Right lobe of liver (tissue), 6 donors: ENCODE data around the gene RAG1. TPM values are rescaled to one million over a fixed set of nuclear protein-coding genes. Genes with fewer than 3 reads are reported as not detected.

ENCODE experiments used
- ATAC-seq, 4 donors: fragments of 200-7000 bp; cut with Tn5 transposase; one replicate each; pipeline ENCODE4 v1.9.1; 2020; ENCODE audit warnings: mild to moderate bottlenecking in 4 of 4, moderate library complexity in 4 of 4
- DNase-seq, 3 donors: peaks; one replicate each; pipeline ENCODE4 v3.0.0-alpha.2; 2020
- H3K27ac ChIP-seq, 3 donors: fragments of 200-600 bp; one replicate each; pipeline ENCODE4 v1.8.0; 2022
- H3K27me3 ChIP-seq, 2 donors: fragments of 200-600 bp; one replicate each; pipeline ENCODE4 v1.8.0; 2022
- H3K36me3 ChIP-seq, 4 donors: fragments of 200-600 bp; sonication (generic) in 1 of 4; one replicate each; pipeline versions ENCODE4 v1.5.1 to v1.8.0; 2017 to 2022; ENCODE audit warnings: control low read depth in 1 of 4
- H3K4me1 ChIP-seq, 4 donors: fragments of 200-600 bp; sonication (generic) in 1 of 4; one replicate each; pipeline versions ENCODE4 v1.5.1 to v1.8.0; 2017 to 2022; ENCODE audit warnings: control low read depth in 1 of 4
- H3K4me3 ChIP-seq, 3 donors: fragments of 200-600 bp; one replicate each; pipeline ENCODE4 v1.8.0; 2022
- H3K9me3 ChIP-seq, 4 donors: fragments of 200-600 bp; sonication (generic) in 1 of 4; one replicate each; pipeline versions ENCODE4 v1.5.1 to v1.8.0; 2017 to 2022; ENCODE audit warnings: control low read depth in 1 of 4
- CTCF ChIP-seq, 4 donors: fragments of 200-600 bp in 3 of 4; fragments of 450-650 bp in 1 of 4; IDR thresholded peaks; one replicate each; pipeline versions ENCODE4 v1.5.1 to v1.8.0; 2016 to 2022; ENCODE audit warnings: antibody characterized with exemption in 4 of 4, mild to moderate bottlenecking in 2 of 4
- POLR2A ChIP-seq: fragments of 450-650 bp; IDR thresholded peaks from one replicate; pipeline ENCODE4 v1.6.1; 2017; ENCODE audit warnings: antibody characterized with exemption, mild to moderate bottlenecking
- WGBS: methylation state at CpG from one replicate; pipeline ENCODE4 v1.1.6; 2018; ENCODE audit warnings: low coverage, low lambda C conversion rate; ENCODE audit not compliant: insufficient coverage; ENCODE audit errors: missing lambda C conversion rate; 5-methylcytosine and 5-hydroxymethylcytosine counted together
- intact Hi-C, 2 donors: fragments of 100-400 bp; cut with DNase I; formaldehyde crosslinking; loops; one replicate each; pipeline versions ENCODE4 v1.11.2 to v1.14.1; 2022
- total RNA-seq, 6 experiments: library from RNA; depleted of rRNA in 2 of 6; stranded (reverse); fragments of >200 nt in 2 of 6; fragmentation: NEBNext Ultra II Directional in 3 of 6; extraction: Animal tissue kit (Norgen Biotek cat#: 25700) in 3 of 6; gene quantifications; one replicate each; pipeline versions ENCODE4 v1.1.0 to v1.2.4, GENCODE V29; 2016 to 2023
- donor health status: DM: no; HTN: yes; CAD: no.
- donor health status: DM: no; HTN: no; CAD: no.
- donor health status: DM: no; HTN: no; CAD: no.
- donor health status: DM: no; HTN: yes; CAD: no.
- donor health status: DM: no; HTN: yes; CAD: no.

Gene RAG1
- total RNA-seq, 6 experiments from 2014 or later, result 0.40 to 1.2 (median 0.71) TPM

DNA sequence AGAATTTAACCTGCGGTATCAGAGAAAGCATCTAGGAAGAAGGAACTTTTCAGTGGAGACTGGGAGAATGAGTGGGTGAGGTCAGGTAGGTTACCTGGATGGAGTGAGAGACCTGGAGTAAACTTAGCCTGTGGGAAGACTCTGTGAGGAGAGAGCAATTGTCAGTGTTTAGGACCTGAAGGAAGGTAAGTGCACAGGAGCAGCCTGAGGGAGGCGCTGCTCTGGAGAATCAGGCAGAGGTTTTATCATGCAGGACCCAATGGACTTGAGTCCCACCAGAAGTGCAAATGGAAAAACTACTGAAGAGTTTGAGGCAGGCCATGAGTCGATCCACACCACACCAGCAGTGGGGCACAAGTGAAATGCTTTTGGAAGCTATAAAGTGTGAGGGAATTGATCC is 15.9 kb downstream of the RAG1 start:
- Histone ChIP-seq H3K9me3 (no peaks in the 10 kb centered on the region), H3K36me3 (no peaks in the 10 kb centered on the region), H3K4me3 (no peak overlapping the region), H3K4me1 (no peaks in the 10 kb centered on the region), H3K27ac (no peak overlapping the region), H3K27me3 (no peaks in the 10 kb centered on the region)
- DNase-seq, result no peak
- no peak for TF ChIP-seq CTCF (IDR thresholded peaks at IDR 0.05)
- no peak for TF ChIP-seq POLR2A
- no peak for ATAC-seq
- intact Hi-C loops, result no loop called here
- WGBS, result 56% methylated on average over 3 of the region's 3 CpGs

DNA sequence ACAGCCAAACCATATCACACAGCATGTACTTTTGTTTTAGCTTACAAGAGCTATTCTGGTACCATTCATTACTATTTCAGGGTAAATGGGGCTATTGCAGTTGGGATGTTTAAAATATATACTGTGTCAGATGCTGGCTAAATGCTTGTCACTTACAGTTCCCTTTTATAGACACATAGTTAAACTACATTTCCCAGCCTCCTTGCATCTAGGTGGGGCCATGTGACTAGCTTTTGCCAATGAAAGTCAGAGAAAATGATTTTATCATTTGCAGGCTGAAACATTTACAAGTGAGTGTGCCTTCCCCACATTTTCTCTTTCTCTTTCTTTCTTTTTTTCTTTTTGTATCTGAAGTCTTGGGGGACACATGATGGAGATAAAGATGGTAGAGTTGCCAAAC is 18.7 kb downstream of the RAG1 start:
- no peaks in the 10 kb centered on the region for H3K27me3 ChIP-seq
- no peaks in the 10 kb centered on the region for H3K9me3 ChIP-seq
- intact Hi-C loops, result no loop called here
- no peak for ATAC-seq
- H3K36me3 ChIP-seq, result no peaks in the 10 kb centered on the region
- no peaks in the 10 kb centered on the region for H3K4me1 ChIP-seq
- H3K27ac ChIP-seq, result no peak overlapping the region
- H3K4me3 ChIP-seq, result no peak overlapping the region
- TF ChIP-seq CTCF (IDR thresholded peaks at IDR 0.05) (no peak), POLR2A (no peak)
- no peak for DNase-seq

DNA sequence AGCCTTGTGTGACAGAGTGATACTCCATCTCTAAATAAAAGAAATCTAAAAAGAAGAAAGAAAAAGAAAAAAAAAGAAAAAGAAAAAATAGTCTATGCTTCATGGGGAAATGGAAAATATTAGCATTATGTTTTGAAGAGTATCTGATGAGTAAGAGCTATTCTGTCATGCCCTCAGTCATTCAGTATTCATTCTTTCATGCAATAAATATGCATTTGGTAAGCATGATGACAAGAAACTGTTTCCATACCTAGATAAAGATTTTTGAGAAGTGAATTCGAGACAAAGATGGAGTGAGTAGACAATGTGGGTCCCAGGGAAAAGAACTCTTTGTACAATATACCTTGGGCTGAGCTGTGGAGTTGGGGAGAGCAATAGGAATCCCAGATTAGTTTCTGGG is 20.3 kb downstream of the RAG1 start:
- intact Hi-C loops, result no loop called here
- Histone ChIP-seq H3K9me3 (no peaks in the 10 kb centered on the region), H3K27me3 (peaks cover 0 to 3% of the 10 kb centered on the region in 2 donors), H3K27ac (no peak overlapping the region), H3K4me1 (no peaks in the 10 kb centered on the region), H3K36me3 (no peaks in the 10 kb centered on the region), H3K4me3 (no peak overlapping the region)
- DNase-seq, result no peak
- TF ChIP-seq CTCF (IDR thresholded peaks at IDR 0.05) (no peak), POLR2A (no peak)
- WGBS, result 8% methylated on average over 1 of the region's 1 CpG
- no peak for ATAC-seq

DNA sequence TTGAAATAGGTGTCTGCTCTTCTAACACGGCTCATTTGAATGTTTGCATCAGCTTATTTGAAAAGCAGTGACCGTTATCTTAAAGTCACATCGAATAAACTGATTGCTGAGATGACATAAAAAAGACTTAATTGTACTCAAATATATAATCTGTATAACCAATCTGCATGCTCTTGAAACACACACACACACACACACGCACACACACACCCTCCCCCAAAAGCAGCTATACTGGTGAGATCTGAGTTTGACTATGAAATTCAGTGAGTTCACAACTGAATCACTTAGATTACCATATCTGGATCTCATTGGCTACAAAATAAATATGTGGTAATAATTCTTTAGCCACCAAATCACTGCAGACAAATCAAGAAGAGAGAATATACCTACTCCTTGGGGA is 22.7 kb downstream of the RAG1 start:
- 44% methylated on average over 4 of the region's 4 CpGs for whole genome bisulfite sequencing
- H3K4me1 ChIP-seq, result peaks cover 0 to 7% (median 2%) of the 10 kb centered on the region in 4 donors
- H3K27me3 ChIP-seq, result peaks cover 0 to 3% of the 10 kb centered on the region in 2 donors
- H3K9me3 ChIP-seq, result no peaks in the 10 kb centered on the region
- no peak overlapping the region for H3K4me3 ChIP-seq
- no peak for TF ChIP-seq CTCF (IDR thresholded peaks at IDR 0.05)
- TF ChIP-seq POLR2A, result no peak
- intact Hi-C loops, result no loop called here
- ATAC-seq, result no peak
- no peak overlapping the region for H3K27ac ChIP-seq
- H3K36me3 ChIP-seq, result no peaks in the 10 kb centered on the region
- DNase-seq, result no peak

- Histone ChIP-seq H3K27me3 (peaks cover 0 to 3% of the 10 kb centered on the region in 2 donors), H3K27ac (no peak overlapping the region), H3K36me3 (no peaks in the 10 kb centered on the region), H3K4me3 (no peak overlapping the region), H3K4me1 (peaks cover 0 to 8% (median 2%) of the 10 kb centered on the region in 4 donors), H3K9me3 (no peaks in the 10 kb centered on the region)
- intact Hi-C loops, result no loop called here
- no peak for TF ChIP-seq CTCF (IDR thresholded peaks at IDR 0.05)
- WGBS, result 10% methylated on average over 1 of the region's 1 CpG
- ATAC-seq, result no peak
- no peak for DNase-seq
These were observed 23.6 kb downstream of the RAG1 start for GRCh38 chr11:36591433-36591832.
